Astrocyte (in vitro differentiated cells and primary cell): ENCODE data around the gene KDM4F. TPM values are rescaled to one million over a fixed set of nuclear protein-coding genes. Genes with fewer than 3 reads are reported as not detected.
"Not testable (repeated sequence)": the region's sequence is repeated elsewhere in the genome, so short reads cannot be mapped to it uniquely, and the experiment has no call there.

ENCODE experiments used
- DNase-seq: peaks from one replicate; pipeline ENCODE4 v3.0.0-alpha.2; 2010; ENCODE audit warnings: low read depth
- FAIRE-seq: peaks from 2 replicates; lab custom pipeline; 2011; peaks lifted over from hg19 to GRCh38; lab: Jason Lieb, UNC
- H2AFZ ChIP-seq: 2 replicates; pipeline ENCODE4 v1.6.0; 2012; ENCODE audit warnings: low read depth, low read length, inconsistent platforms
- H3K27ac ChIP-seq: 2 replicates; pipeline ENCODE4 v1.5.1; 2011; ENCODE audit warnings: low read depth, low read length, inconsistent platforms
- H3K27me3 ChIP-seq: 2 replicates; pipeline ENCODE4 v1.6.0; 2011; ENCODE audit warnings: low read length, inconsistent platforms; ENCODE audit not compliant: insufficient read depth
- H3K36me3 ChIP-seq: 2 replicates; pipeline ENCODE4 v1.5.1; 2011; ENCODE audit warnings: low read length, inconsistent platforms; ENCODE audit not compliant: insufficient read depth
- H3K4me1 ChIP-seq: 2 replicates; pipeline ENCODE4 v1.5.1; 2011; ENCODE audit warnings: low read length, inconsistent platforms; ENCODE audit not compliant: insufficient read depth
- H3K4me2 ChIP-seq: 2 replicates; pipeline ENCODE4 v1.6.0; 2012; ENCODE audit warnings: low read length, inconsistent platforms
- H3K4me3 ChIP-seq: 2 replicates; pipeline ENCODE4 v1.5.1; 2011; ENCODE audit warnings: low read depth, mild to moderate bottlenecking, low read length, inconsistent platforms; ENCODE audit not compliant: insufficient read depth
- H3K79me2 ChIP-seq: 2 replicates; pipeline ENCODE4 v1.6.0; 2012; ENCODE audit warnings: mild to moderate bottlenecking, low read length, inconsistent platforms; ENCODE audit not compliant: insufficient read depth
- H3K9ac ChIP-seq: 2 replicates; pipeline ENCODE4 v1.6.0; 2012; ENCODE audit warnings: mild to moderate bottlenecking, low read length, inconsistent platforms
- H3K9me3 ChIP-seq: 2 replicates; pipeline ENCODE4 v1.5.1; 2012; ENCODE audit warnings: low read depth, mild to moderate bottlenecking, low read length, inconsistent platforms; ENCODE audit not compliant: insufficient read depth
- H4K20me1 ChIP-seq: 2 replicates; pipeline ENCODE4 v1.6.0; 2012; ENCODE audit warnings: low read length, inconsistent platforms; ENCODE audit not compliant: insufficient read depth
- H3K27ac Mint-ChIP-seq: one replicate; pipeline ENCODE4 v1.8.0; 2021; ENCODE audit warnings: mild to moderate bottlenecking, mixed read lengths; ENCODE audit not compliant: unreplicated experiment
- H3K27me3 Mint-ChIP-seq: one replicate; pipeline ENCODE4 v1.8.0; 2021; ENCODE audit warnings: low read depth, mixed read lengths; ENCODE audit not compliant: unreplicated experiment
- H3K36me3 Mint-ChIP-seq: one replicate; pipeline ENCODE4 v1.8.0; 2021; ENCODE audit warnings: low read depth, mixed read lengths; ENCODE audit not compliant: unreplicated experiment
- H3K4me1 Mint-ChIP-seq: one replicate; pipeline ENCODE4 v1.8.0; 2021; ENCODE audit warnings: low read depth, mixed read lengths; ENCODE audit not compliant: unreplicated experiment
- H3K4me3 Mint-ChIP-seq: one replicate; pipeline ENCODE4 v1.8.0; 2021; ENCODE audit warnings: mild to moderate bottlenecking, moderate library complexity, mixed read lengths; ENCODE audit not compliant: unreplicated experiment
- H3K9me3 Mint-ChIP-seq: one replicate; pipeline ENCODE4 v1.8.0; 2021; ENCODE audit warnings: mild to moderate bottlenecking, mixed read lengths; ENCODE audit not compliant: unreplicated experiment
- EZH2 ChIP-seq: IDR thresholded peaks from 2 replicates; pipeline ENCODE4 v1.6.1; 2012; ENCODE audit warnings: mild to moderate bottlenecking, low read length, inconsistent platforms; ENCODE audit not compliant: insufficient read depth
- total RNA-seq: library from RNA; stranded (reverse); gene quantifications from 2 replicates; pipeline ENCODE4 v1.2.1, GENCODE V29; 2021
- TF ChIP-seq, protein P1 (sequence below): IDR thresholded peaks from 2 replicates; pipeline ENCODE4 v1.5.1; 2011; ENCODE audit warnings: low read depth, mild to moderate bottlenecking, inconsistent platforms, low read length, moderate library complexity; ENCODE audit not compliant: insufficient read depth

Gene KDM4F
- total RNA-seq, 1 donor from 2014 or later, result not detected

DNA sequence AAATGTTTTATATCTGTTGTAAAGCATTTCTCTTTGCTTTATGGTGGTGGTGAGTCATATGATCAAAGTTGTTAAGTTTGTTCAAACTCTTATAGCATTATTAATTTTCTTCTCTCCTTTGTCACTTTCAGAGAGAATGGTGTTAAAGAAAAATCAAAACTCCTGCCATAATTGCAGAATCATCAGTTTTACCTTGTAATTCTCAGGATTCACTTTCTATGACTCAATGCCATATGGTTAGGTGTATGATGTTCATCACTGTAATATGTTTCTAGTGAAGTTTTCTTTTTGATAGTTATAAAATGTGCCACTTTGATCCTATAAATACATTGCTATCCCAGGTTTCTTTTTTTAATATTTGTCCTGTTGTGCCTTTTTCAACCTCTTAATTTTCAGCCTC is 37.8 kb upstream of the KDM4F start:
- Mint-ChIP-seq H3K27ac (no peak overlapping the region), H3K36me3 (no peaks in the 10 kb centered on the region)
- TF ChIP-seq, protein P1, sequence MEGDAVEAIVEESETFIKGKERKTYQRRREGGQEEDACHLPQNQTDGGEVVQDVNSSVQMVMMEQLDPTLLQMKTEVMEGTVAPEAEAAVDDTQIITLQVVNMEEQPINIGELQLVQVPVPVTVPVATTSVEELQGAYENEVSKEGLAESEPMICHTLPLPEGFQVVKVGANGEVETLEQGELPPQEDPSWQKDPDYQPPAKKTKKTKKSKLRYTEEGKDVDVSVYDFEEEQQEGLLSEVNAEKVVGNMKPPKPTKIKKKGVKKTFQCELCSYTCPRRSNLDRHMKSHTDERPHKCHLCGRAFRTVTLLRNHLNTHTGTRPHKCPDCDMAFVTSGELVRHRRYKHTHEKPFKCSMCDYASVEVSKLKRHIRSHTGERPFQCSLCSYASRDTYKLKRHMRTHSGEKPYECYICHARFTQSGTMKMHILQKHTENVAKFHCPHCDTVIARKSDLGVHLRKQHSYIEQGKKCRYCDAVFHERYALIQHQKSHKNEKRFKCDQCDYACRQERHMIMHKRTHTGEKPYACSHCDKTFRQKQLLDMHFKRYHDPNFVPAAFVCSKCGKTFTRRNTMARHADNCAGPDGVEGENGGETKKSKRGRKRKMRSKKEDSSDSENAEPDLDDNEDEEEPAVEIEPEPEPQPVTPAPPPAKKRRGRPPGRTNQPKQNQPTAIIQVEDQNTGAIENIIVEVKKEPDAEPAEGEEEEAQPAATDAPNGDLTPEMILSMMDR, result no peak
- no peak for TF ChIP-seq EZH2

DNA sequence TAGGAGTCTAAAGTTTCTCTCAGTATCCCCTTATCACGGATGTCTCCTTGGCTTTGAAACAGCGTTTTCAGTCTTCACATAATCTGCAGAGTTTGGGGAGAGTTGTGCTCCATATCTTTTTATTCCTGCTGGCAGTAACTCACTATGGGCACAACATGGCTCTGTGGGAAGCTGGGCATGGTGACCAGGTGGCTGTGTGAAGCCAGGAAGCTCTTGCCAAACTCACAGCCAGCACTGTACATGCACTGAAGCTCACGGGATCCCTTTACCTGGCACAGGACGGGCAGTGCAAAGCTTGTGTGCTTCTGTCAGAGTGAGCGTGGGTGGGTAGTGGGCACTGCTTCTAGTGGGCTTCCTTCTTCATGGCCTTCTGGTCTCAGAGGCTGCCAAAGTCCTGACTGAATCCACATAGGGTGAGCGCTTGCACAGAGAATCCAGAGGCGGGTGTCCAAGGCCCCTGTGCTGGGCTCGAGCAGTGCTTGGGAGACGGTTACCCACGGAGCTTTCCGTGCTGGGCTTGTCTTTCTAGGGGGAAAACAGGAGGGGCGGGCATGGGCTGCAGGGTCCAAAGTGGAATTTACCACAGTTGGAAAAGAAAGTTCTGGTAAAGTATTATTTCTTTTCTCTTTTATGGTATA is 34.9 kb upstream of the KDM4F start:
- Histone ChIP-seq H4K20me1 (no peaks in the 10 kb centered on the region), H3K4me3 (no peak overlapping the region), H3K9ac (no peak overlapping the region), H3K4me1 (no peaks in the 10 kb centered on the region), H3K27me3 (peaks cover 5% of the 10 kb centered on the region), H3K79me2 (no peaks in the 10 kb centered on the region), H3K4me2 (no peak overlapping the region), H3K9me3 (no peaks in the 10 kb centered on the region), H3K27ac (no peak overlapping the region), H2AFZ (no peak overlapping the region), H3K36me3 (no peaks in the 10 kb centered on the region)
- Mint-ChIP-seq H3K9me3 (no peaks in the 10 kb centered on the region), H3K27ac (no peak overlapping the region), H3K36me3 (no peaks in the 10 kb centered on the region), H3K4me1 (no peaks in the 10 kb centered on the region), H3K27me3 (peaks cover 7% of the 10 kb centered on the region), H3K4me3 (no peak overlapping the region)
- no peak for FAIRE-seq
- no peak for DNase-seq
- TF ChIP-seq, protein P1, result no peak
- TF ChIP-seq EZH2, result no peak

More for the DNA sequence above, 37.8 kb upstream of the KDM4F start:
- Histone ChIP-seq H3K4me1 (no peaks in the 10 kb centered on the region), H3K36me3 (no peaks in the 10 kb centered on the region), H3K4me3 (no peak overlapping the region), H4K20me1 (no peaks in the 10 kb centered on the region), H3K4me2 (no peak overlapping the region), H3K9ac (no peak overlapping the region), H3K9me3 (no peaks in the 10 kb centered on the region), H2AFZ (no peak overlapping the region), H3K27me3 (peaks cover 7% of the 10 kb centered on the region), H3K79me2 (no peaks in the 10 kb centered on the region), H3K27ac (no peak overlapping the region)
- DNase-seq (no peak), FAIRE-seq (no peak)
- Mint-ChIP-seq H3K4me1 (no peaks in the 10 kb centered on the region), H3K27me3 (peaks cover 3% of the 10 kb centered on the region), H3K9me3 (no peaks in the 10 kb centered on the region), H3K4me3 (no peak overlapping the region)

DNA sequence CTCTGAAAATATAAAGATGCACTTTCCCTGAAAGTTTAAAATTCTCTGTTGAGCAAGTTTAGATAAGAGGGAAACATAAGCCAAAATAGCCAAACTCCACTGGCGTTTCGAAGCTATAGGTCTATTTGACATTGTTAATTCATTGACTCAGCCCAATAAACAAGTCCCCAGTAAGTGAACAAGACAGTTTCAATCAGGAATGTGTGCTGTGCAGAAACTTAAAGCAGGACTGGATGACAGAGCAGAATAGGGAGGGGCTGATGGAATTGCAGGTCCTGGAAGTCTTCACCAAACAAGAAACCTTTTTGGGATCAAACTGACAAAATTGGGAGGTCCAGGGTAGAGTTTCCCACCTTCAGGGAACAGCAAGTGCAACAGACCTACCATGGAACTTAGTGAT is 33.1 kb upstream of the KDM4F start:
- Mint-ChIP-seq H3K27ac (no peak overlapping the region), H3K4me3 (no peak overlapping the region), H3K9me3 (no peaks in the 10 kb centered on the region), H3K27me3 (peaks cover 7% of the 10 kb centered on the region), H3K4me1 (no peaks in the 10 kb centered on the region), H3K36me3 (no peaks in the 10 kb centered on the region)
- DNase-seq (no peak), FAIRE-seq (no peak)
- Histone ChIP-seq H2AFZ (no peak overlapping the region), H3K9ac (no peak overlapping the region), H3K27me3 (no peaks in the 10 kb centered on the region), H3K9me3 (no peaks in the 10 kb centered on the region), H3K79me2 (no peaks in the 10 kb centered on the region), H3K27ac (no peak overlapping the region), H3K4me3 (no peak overlapping the region), H3K4me1 (no peaks in the 10 kb centered on the region), H4K20me1 (no peaks in the 10 kb centered on the region), H3K36me3 (no peaks in the 10 kb centered on the region), H3K4me2 (no peak overlapping the region)
- TF ChIP-seq EZH2, result no peak
- TF ChIP-seq, protein P1, result no peak

DNA sequence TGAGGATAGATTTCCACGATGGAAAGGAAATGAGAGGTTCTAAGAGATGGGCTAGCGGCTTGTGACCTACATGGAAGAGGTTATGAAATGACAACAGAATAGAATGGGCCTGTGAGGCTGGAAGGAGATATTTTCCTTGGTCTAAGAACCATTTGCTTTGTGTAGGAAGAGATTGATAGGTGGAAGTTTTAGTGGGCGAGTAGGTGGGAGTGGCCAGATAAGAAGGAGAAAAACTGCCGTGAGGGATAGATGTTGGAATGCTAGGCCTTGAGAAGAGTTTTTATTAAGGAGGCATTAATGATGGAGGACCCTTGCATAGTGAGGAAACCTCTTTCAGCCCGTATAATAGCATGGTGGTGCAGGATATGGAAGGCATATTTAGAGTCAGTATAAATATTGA is 27.8 kb upstream of the KDM4F start:
- H3K27me3 ChIP-seq, H3K4me1 ChIP-seq, H2AFZ ChIP-seq, FAIRE-seq, H3K9ac ChIP-seq, H3K27ac ChIP-seq, DNase-seq, H3K4me3 Mint-ChIP-seq, H3K36me3 Mint-ChIP-seq, H3K79me2 ChIP-seq, H3K4me3 ChIP-seq, H3K9me3 ChIP-seq, H3K27ac Mint-ChIP-seq, H3K36me3 ChIP-seq, H3K27me3 Mint-ChIP-seq, H4K20me1 ChIP-seq, H3K4me2 ChIP-seq, H3K4me1 Mint-ChIP-seq, H3K9me3 Mint-ChIP-seq: not testable (repeated sequence)
